Bronchial epithelial cell (primary cell): ENCODE measurements around the gene CACNB1. TPM values are rescaled to one million over a fixed set of nuclear protein-coding genes. Genes with fewer than 3 reads are reported as not detected.

Experiments used
- DNase-seq: peaks from one replicate; pipeline ENCODE4 v3.0.0-alpha.2; 2010; ENCODE audit warnings: low read depth
- FAIRE-seq: peaks from 2 replicates; lab custom pipeline; 2011; peaks lifted over from hg19 to GRCh38; lab: Jason Lieb, UNC
- H3K27me3 ChIP-seq: 2 replicates; pipeline ENCODE4 v1.5.1; 2011; ENCODE audit warnings: low read length; ENCODE audit not compliant: control insufficient read depth, insufficient read depth
- H3K36me3 ChIP-seq: 2 replicates; pipeline ENCODE4 v1.5.1; 2011; ENCODE audit warnings: low read length; ENCODE audit not compliant: control insufficient read depth, insufficient read depth
- H3K4me3 ChIP-seq: 2 replicates; pipeline ENCODE4 v1.5.1; 2011; ENCODE audit warnings: mild to moderate bottlenecking, low read depth, low read length, control low read depth
- CTCF ChIP-seq: IDR thresholded peaks from 2 replicates; pipeline ENCODE4 v1.5.1; 2011; ENCODE audit warnings: mild to moderate bottlenecking, moderate library complexity, low read length, control low read depth, inconsistent platforms; ENCODE audit not compliant: insufficient read depth, severe bottlenecking
- total RNA-seq: library from RNA; depleted of rRNA; stranded (reverse); fragments of >200 nt; gene quantifications from 2 replicates; pipeline ENCODE4 v1.2.1, GENCODE V29; 2014

The CACNB1 gene
- total RNA-seq, 1 donor from 2014 or later: 4.7 TPM

DNA sequence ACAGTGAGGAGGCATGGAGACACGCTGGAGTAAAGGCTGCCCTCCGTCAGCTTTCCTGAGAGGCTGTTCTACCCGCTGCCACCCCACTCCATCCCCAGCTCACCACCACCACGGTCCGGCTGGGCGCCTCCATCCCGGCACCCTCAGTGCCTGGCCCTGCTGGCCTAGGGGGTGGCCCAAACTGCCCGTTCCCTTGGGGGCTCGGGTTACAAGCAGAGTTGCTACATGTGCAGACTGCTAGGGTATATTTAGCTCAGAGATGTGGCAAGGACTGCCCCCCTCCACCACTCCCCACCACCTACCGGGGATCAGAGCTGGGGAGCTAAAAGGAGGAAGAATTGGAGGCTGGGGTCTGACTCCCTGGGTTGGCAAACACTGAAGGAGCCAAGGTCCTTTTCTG lies 4.1 kb downstream of the CACNB1 start:
- Histone ChIP-seq H3K36me3 (peaks cover 12% of the 10 kb centered on the region), H3K27me3 (no peaks in the 10 kb centered on the region), H3K4me3 (no peak overlapping the region)
- DNase-seq (no peak), FAIRE-seq (no peak)
- TF ChIP-seq CTCF: no peak

GRCh38 chr17:39192901-39193300 lies 4.6 kb downstream of the CACNB1 start:
- Histone ChIP-seq H3K27me3 (no peaks in the 10 kb centered on the region), H3K36me3 (peaks cover 12% of the 10 kb centered on the region), H3K4me3 (no peak overlapping the region)
- TF ChIP-seq CTCF: no peak
- FAIRE-seq (peak; percentile 90), DNase-seq (no peak)

DNA sequence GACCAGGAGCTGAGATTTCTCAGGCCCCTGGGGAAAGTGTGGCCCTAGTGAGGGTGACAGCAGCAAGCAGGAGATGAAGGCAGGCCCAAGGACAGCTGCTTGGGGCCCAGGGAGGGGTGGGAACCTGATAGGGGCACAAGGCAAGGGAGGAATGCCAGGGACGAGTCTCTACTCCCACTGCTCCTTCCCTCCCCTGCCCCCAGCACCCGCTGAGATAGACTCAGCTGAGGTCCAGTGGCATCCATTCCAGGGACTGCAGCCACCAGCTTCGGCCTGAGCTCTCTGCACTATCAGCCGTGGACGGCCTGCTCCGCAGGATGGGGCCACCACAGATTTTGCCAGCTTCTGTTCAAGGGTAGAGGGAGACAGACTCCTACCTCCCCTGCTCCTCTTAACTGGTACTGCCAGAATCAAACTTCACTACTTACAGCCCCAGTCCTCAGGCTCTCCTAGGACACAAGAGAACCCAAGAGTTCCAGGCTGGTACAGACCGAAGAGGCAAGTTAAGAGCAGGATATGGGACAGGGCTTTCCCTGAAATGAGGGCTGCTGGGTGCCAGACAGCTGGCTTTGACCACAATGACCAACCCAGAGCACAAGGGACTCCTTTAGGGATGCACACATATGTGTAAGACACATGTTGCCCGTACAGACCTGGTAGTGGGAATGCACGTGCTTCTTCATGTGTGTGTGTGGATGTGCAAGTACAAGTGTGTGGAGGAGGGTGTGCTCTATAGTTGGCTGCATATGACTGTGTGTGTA lies 5.5 kb downstream of the CACNB1 start:
- no peaks in the 10 kb centered on the region for H3K27me3 ChIP-seq
- no peak overlapping the region for H3K4me3 ChIP-seq
- DNase-seq (no peak), FAIRE-seq (no peak)
- no peak for TF ChIP-seq CTCF
- H3K36me3 ChIP-seq: peaks cover 16% of the 10 kb centered on the region

DNA sequence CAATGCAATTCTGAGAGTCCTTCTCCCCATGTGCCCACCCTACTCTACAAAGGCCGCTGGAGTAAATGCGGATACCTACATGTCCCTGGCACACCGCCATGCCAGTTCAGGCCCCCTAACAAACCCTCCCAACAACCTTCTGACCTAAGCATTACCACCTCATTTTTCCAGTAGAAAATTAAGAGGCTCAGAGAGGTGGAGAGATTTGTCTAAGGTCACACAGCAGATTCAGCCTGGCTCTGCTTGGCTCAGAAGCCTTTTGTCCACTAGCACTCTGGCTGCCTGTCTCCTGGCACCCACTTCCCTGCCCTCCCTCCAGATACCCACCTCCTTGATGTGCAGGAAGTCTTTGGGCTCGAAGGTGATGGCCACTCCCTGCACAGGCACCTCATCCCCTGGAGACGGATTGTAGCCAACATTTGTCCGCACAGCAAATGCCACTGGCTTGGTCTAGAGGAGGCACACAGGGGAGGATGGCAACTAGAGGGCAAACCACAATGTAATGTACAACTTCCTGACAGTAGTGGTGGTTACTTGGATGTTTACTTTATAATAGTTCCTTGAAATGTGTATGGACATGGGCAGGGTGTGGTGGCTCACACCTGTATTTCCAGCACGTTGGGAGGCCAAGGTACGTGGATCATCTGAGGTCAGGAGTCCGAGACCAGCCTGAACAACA lies 10.2 kb downstream of the CACNB1 start:
- FAIRE-seq (no peak), DNase-seq (no peak)
- H3K36me3 ChIP-seq: peaks cover 29% of the 10 kb centered on the region
- TF ChIP-seq CTCF: no peak
- H3K27me3 ChIP-seq: no peaks in the 10 kb centered on the region
- no peak overlapping the region for H3K4me3 ChIP-seq

- Histone ChIP-seq H3K36me3 (peaks cover 27% of the 10 kb centered on the region), H3K4me3 (no peak overlapping the region), H3K27me3 (no peaks in the 10 kb centered on the region)
- no peak for FAIRE-seq
- no peak for TF ChIP-seq CTCF
- no peak for DNase-seq
Observed at GRCh38 chr17:39186481-39187002, 10.9 kb downstream of the CACNB1 start.
